Measurements from ENCODE around the gene ZNF593.

Gene ZNF593

DNA sequence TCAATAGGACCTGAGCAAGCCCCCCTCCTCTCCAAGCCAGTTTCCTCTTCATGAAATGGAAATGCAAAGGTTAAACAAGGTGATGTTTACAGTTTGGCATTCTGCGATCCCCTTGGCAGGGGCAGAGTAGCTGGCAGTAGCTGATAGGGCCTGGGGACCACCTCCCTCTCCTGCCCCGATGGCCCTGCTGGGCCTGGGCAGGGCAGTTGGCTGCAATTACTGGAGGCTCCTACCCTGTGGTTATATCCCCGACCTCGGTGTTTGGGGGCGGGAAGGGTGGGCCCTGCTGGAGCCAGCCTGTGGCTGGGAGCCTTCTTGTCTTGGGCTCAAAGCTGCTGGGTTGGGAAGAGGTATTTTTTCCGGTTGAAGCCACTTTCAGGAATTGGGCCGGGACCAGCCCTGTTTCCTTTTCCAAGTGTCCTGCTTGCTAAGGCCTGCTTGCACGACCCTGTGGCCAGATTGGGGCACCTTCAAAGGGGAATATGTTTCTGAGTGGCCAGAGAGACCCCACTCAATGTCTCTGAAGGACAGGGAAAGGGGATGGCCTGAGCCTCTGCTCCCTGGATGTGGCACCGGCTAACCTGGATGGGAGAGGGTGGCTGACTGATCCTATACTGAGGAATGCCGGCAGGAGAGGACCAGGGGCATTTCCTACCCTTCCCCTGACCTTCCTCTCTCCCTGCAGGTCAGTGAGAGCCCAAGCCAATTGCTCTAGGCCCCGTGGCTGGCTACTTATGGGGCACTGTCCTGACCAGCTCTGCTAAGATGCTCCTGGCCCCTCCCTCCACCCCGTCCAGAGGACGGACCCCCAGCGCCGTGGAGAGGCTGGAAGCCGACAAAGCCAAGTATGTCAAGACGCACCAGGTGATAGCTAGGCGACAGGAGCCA, 8.9 kb upstream of the ZNF593 start:
- DNase-seq: no peak
- Histone ChIP-seq H3K36me3 (replicated peaks) (no peaks in the 10 kb centered on the region), H3K27me3 (replicated peaks) (peaks cover 1% of the 10 kb centered on the region), H3K27ac (no peak overlapping the region), H3K4me3 (ENCODE audit: low read depth, low read length) (peak overlapping the region; percentile 46)
- in situ Hi-C loops (cut with HindIII; ENCODE audit: low pct_ligation_motif_present, low sequenced_read_pairs): no loop called here
- TF ChIP-seq, protein P1, sequence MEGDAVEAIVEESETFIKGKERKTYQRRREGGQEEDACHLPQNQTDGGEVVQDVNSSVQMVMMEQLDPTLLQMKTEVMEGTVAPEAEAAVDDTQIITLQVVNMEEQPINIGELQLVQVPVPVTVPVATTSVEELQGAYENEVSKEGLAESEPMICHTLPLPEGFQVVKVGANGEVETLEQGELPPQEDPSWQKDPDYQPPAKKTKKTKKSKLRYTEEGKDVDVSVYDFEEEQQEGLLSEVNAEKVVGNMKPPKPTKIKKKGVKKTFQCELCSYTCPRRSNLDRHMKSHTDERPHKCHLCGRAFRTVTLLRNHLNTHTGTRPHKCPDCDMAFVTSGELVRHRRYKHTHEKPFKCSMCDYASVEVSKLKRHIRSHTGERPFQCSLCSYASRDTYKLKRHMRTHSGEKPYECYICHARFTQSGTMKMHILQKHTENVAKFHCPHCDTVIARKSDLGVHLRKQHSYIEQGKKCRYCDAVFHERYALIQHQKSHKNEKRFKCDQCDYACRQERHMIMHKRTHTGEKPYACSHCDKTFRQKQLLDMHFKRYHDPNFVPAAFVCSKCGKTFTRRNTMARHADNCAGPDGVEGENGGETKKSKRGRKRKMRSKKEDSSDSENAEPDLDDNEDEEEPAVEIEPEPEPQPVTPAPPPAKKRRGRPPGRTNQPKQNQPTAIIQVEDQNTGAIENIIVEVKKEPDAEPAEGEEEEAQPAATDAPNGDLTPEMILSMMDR (IDR thresholded peaks at IDR 0.05; ENCODE audit: low read depth, low read length, missing control alignments): no peak

DNA sequence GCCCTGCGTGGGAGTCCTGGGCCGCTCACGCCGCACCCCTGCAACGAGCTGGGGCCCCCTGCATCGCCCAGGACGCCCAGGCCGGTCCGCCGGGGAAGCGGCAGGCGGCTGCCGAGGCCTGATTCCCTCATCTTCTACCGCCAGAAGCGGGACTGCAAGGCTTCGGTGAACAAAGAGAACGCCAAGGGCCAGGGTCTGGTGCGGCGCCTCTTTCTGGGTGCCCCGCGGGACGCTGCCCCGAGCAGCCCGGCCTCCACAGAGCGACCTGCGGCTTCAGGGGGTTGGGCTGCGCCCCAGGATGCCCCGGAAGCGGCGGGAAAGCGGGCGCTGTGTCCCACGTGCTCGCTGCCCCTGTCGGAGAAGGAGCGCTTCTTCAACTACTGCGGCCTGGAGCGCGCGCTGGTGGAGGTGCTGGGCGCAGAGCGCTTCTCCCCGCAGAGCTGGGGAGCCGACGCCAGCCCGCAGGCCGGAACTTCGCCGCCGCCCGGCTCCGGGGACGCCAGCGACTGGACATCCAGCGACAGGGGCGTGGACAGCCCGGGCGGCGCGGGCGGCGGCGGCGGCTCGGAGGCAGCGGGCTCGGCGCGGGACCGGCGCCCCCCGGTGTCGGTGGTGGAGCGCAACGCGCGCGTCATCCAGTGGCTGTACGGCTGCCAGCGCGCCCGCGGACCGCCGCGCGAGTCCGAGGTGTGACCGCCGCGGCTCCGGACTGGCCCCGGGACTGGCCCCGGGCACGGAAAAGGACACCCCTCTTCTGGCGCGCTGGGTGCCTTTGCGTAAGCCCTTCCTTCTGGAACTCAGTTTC, 8.1 kb upstream of the ZNF593 start:
- Histone ChIP-seq H3K27ac (no peak overlapping the region), H3K4me3 (ENCODE audit: low read depth, low read length) (peak overlapping the region; percentile 46), H3K27me3 (replicated peaks) (no peaks in the 10 kb centered on the region), H3K36me3 (replicated peaks) (no peaks in the 10 kb centered on the region)
- in situ Hi-C loops (cut with HindIII; ENCODE audit: low pct_ligation_motif_present, low sequenced_read_pairs): no loop called here
- DNase-seq: no peak
- TF ChIP-seq, protein P1 (IDR thresholded peaks at IDR 0.05; ENCODE audit: low read depth, low read length, missing control alignments): no peak

DNA sequence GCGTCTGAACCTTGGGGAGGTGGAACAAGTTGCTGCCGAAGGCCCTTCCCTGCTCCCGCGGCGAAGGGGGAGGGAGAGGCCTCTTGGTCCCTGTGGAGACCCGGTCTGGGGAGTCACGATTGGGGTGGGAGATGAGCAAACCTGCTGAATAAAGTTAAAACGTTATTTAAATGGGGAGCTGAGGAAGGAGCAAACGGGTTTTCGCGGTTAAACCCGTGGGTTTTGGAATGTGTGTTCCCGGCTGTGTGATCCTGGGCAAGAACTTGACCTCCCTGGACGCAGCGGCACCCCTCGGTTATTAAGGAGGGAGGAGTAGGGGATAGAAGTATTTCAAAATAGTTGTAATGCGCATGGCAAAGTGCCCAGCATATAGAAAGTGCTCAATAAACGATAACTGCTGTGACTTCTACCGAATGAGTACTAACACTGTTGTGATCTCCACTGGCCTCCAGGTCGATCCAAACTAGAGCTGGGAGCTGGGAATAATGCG, 7.4 kb upstream of the ZNF593 start:
- Histone ChIP-seq H3K27me3 (replicated peaks) (no peaks in the 10 kb centered on the region), H3K4me3 (ENCODE audit: low read depth, low read length) (peak overlapping the region; percentile 41), H3K36me3 (replicated peaks) (no peaks in the 10 kb centered on the region), H3K27ac (no peak overlapping the region)
- in situ Hi-C loops (cut with HindIII; ENCODE audit: low pct_ligation_motif_present, low sequenced_read_pairs): no loop called here
- TF ChIP-seq, protein P1 (IDR thresholded peaks at IDR 0.05; ENCODE audit: low read depth, low read length, missing control alignments): no peak
- DNase-seq: no peak

DNA sequence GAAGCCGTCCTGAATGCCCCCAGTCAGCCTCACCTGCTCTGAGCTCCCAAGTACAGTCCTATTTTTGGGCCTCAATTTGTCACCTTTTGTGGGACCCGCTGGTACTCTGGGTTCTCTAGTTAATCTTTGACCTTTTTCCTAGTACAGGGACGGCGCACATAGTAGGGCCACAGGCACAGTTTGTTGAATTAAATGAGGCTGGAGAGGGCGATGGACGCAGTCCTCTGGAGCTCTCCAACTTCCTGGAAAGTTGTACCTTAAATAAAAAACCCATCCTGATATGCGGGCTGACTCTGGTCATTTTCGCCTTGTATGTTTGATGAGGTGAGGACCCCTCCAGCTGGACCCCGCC, 6.0 kb upstream of the ZNF593 start:
- no peak overlapping the region for H3K4me3 ChIP-seq (ENCODE audit: low read depth, low read length)
- no peaks in the 10 kb centered on the region for H3K27me3 ChIP-seq (replicated peaks)
- TF ChIP-seq, protein P1 (IDR thresholded peaks at IDR 0.05; ENCODE audit: low read depth, low read length, missing control alignments): no peak
- no peak for DNase-seq
- H3K36me3 ChIP-seq (replicated peaks): no peaks in the 10 kb centered on the region
- no peak overlapping the region for H3K27ac ChIP-seq
- in situ Hi-C loops (cut with HindIII; ENCODE audit: low pct_ligation_motif_present, low sequenced_read_pairs): no loop called here

DNA sequence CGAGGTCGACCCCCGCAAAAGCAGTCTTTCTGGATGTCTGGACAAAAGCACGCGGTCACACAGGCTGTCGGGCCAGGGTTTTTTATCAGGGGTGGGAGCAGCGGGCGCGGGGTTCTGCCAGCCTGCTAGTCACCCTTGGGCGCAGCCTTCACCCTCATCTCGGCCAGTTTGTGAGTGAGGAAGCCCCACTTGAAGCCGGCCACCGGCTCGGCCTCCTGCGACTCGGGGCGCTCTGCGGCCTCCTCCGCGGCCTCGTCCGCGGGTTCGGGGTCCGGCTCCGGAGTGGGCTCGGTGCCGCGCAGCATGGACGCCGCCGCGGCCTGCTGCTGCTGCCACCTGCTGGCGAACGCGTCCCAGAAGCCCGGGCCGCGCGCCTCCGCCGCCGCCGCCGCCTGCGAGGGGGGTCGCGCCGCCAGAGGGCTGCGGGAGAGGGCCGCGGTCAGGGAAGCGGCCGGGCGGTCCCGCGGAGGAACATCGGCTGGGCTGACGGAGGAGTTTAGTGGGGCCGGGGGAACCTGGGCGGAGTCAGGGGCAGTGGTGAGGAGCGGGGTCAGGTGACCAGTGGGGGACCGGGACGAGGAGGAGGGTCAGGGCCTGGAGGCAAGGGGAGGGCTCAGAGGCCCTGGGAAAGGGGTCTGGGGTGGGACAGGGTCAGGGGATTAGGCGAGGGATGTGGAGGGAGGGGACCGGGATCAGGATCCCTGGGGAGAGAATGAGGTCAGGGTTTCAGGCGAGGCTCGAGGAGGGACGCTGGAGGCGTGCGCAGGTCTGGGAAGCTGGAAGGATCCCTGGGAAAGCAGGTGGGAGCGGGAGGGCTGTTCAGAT, 5.5 kb upstream of the ZNF593 start:
- Histone ChIP-seq H3K4me3 (ENCODE audit: low read depth, low read length) (peak overlapping the region; percentile 38), H3K36me3 (replicated peaks) (no peaks in the 10 kb centered on the region), H3K27me3 (replicated peaks) (no peaks in the 10 kb centered on the region), H3K27ac (no peak overlapping the region)
- in situ Hi-C loops (cut with HindIII; ENCODE audit: low pct_ligation_motif_present, low sequenced_read_pairs): no loop called here
- TF ChIP-seq, protein P1 (IDR thresholded peaks at IDR 0.05; ENCODE audit: low read depth, low read length, missing control alignments): peak; percentile 37
- DNase-seq: no peak

Measured in brain microvascular endothelial cell (primary cell).